HG02870 (cell line): ENCODE measurements around the gene PIR.
A peak's percentile ranks its signal among the peaks of the same experiment; 100 is the strongest.

Experiments used
- ATAC-seq: cut with Tn5 transposase; IDR thresholded peaks from one replicate; pipeline ENCODE4 v1.9.1; 2021; ENCODE audit warnings: mild to moderate bottlenecking, moderate library complexity; ENCODE audit not compliant: unreplicated experiment

The PIR gene

DNA sequence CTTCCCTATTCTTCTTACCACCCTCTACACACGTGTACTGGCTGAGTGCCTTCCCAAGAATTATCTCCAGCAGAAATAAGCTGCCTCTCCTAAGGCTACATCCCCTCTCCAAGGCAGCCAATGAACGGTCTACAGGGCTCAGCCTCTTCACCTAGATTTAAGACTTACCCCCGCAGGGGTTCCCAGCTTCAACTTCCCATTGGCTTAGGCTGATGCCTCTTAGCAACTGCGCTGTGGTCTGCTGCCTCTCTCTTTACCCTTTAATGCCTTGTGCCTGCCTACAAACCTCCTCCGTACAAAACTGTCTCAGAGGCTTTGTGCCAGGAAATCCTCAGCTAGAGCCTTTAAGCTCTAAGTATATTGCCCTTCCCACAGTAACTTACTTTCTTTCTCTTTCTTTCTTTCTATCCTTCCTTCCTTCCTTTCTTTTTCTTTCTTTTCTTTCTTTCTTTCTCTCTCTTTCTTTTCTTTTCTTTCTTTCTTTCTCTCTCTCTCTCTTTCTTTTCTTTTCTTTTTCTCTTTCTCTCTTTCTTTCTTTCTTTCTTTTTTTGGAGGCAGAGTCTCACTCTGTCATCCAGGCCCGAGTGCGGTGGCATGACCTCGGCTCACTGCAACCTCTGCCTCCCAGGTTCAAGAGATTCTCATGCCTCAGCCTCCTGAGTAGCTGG is 142.7 kb downstream of the PIR start:
- no peak for ATAC-seq

- no peak for ATAC-seq
Observed at GRCh38 chrX:15349046-15349445, 144.1 kb downstream of the PIR start.

GRCh38 chrX:15345976-15346375 is 147.2 kb downstream of the PIR start:
- no peak for ATAC-seq

DNA sequence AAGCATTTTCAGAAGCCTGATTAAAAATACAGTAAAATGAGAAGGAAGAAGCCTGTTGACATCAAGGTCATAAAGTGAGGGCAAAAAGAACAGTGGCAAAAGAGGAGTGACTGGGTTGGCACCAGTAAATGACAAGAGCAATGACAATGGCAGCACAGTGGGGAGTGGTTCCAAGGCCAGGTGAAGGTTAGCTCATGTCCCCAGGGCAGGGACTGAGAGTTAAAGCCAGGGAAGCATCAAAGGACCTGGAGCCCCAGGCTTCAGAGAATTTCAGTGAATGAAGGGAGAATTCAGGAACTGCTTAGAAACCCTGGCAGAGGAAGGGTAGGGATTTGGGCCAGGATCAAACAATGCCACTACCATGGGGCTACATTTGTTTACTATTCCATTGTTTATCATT is 149.0 kb downstream of the PIR start:
- ATAC-seq = no peak

- no peak for ATAC-seq
Observed at GRCh38 chrX:15343075-15343476, 150.1 kb downstream of the PIR start.

GRCh38 chrX:15340867-15341266 is 152.3 kb downstream of the PIR start:
- ATAC-seq = no peak

- ATAC-seq = no peak
Observed at GRCh38 chrX:15336023-15336413, 157.1 kb downstream of the PIR start.

- ATAC-seq = peak; percentile 98
Observed at GRCh38 chrX:15335135-15336022, 157.8 kb downstream of the PIR start, which contains the start of gene PIGA. PIGA (minus strand) TSS chrX:15335523; CDS start chrX:15331930, 3,593 bp downstream.
